Neural cell (in vitro differentiated cells): ENCODE data around the gene FHAD1.

ENCODE experiments used
- CTCF ChIP-seq: fragments of 450-650 bp; IDR thresholded peaks from 2 replicates; pipeline ENCODE4 v1.5.1; 2014; ENCODE audit warnings: antibody characterized with exemption, mild to moderate bottlenecking, moderate library complexity; ENCODE audit not compliant: poor library complexity, severe bottlenecking
- EP300 ChIP-seq: fragments of 450-650 bp; conservative IDR thresholded peaks from 2 replicates; pipeline ENCODE4 v1.6.1; 2014; ENCODE audit warnings: antibody characterized with exemption, mild to moderate bottlenecking, moderate library complexity; ENCODE audit not compliant: poor library complexity, severe bottlenecking
- EZH2 ChIP-seq: fragments of 200-600, 300-800 bp; shearing (Covaris generic), sonication (generic); IDR thresholded peaks from 2 replicates; pipeline ENCODE4 v1.6.1; 2014; ENCODE audit warnings: antibody characterized with exemption, low read length, borderline replicate concordance, mild to moderate bottlenecking; ENCODE audit not compliant: insufficient read depth, poor library complexity, severe bottlenecking
- MXI1 ChIP-seq: fragments of 450-650 bp; conservative IDR thresholded peaks from 2 replicates; pipeline ENCODE4 v1.6.1; 2014; ENCODE audit warnings: antibody characterized with exemption, mild to moderate bottlenecking; ENCODE audit not compliant: poor library complexity, severe bottlenecking
- POLR2AphosphoS5 ChIP-seq: IDR thresholded peaks from 2 replicates; pipeline ENCODE4 v1.6.1; 2012
- RAD21 ChIP-seq: fragments of 450-650 bp; conservative IDR thresholded peaks from 2 replicates; pipeline ENCODE4 v1.6.1; 2014; ENCODE audit warnings: antibody characterized with exemption, mild to moderate bottlenecking, moderate library complexity
- REST ChIP-seq: IDR thresholded peaks from 2 replicates; pipeline ENCODE4 v1.6.1; 2012; ENCODE audit warnings: borderline replicate concordance
- TAF1 ChIP-seq: IDR thresholded peaks from 2 replicates; pipeline ENCODE4 v1.6.1; 2012; ENCODE audit warnings: low read depth

- no peak for TF ChIP-seq CTCF
- no peak for TF ChIP-seq MXI1
- no peak for TF ChIP-seq REST
- no peak for TF ChIP-seq EZH2
- TF ChIP-seq RAD21, result no peak
- TF ChIP-seq POLR2AphosphoS5, result no peak
- no peak for TF ChIP-seq EP300
- no peak for TF ChIP-seq TAF1
These were observed 26.3 kb downstream of the FHAD1 start for GRCh38 chr1:15273274-15273673.
